Prostate gland (tissue), 2 donors: Measurements from ENCODE around the gene FOXO4.

Source experiments
- POLR2AphosphoS5 ChIP-seq: sonication (generic); formaldehyde crosslinking; IDR thresholded peaks from one replicate; pipeline ENCODE4 v1.6.1; 2017; ENCODE audit warnings: antibody characterized with exemption
- TF ChIP-seq, protein P1 (sequence below), 4 experiments: fragments of 200-600 bp in 2 of 4; fragments of 450-650 bp in 2 of 4; sonication (generic) in 2 of 4; IDR thresholded peaks; 1 replicate in 3 of 4; 2 replicates in 1 of 4; pipeline ENCODE4 v1.5.1; 2016 to 2019; ENCODE audit warnings: antibody characterized with exemption in 4 of 4, mild to moderate bottlenecking in 2 of 4, moderate library complexity in 2 of 4

DNA sequence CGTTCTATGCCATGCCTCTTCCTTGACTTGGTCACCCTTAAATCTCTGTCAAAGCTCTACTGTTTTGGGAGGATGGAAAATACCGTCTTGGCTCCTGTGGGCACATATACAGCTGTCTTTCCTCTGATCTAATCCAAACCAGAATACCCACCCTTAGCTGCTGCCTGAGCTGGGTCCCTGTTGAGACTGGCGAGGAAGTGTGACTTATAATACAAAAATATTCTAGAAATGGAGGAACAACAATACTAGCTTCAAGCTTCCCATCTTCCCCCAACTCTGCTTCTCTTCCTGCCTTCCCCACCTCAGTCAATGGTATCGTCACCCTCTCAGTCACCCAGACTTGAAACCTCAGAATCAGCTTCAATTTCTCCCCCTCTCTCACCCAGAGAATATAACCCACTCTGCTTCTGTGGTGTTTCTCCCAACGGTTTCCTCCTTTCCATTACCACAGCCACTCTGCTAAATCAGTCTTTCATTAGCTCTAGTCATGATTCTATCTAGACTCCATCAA is 16.3 kb downstream of the FOXO4 start:
- TF ChIP-seq, protein P1, sequence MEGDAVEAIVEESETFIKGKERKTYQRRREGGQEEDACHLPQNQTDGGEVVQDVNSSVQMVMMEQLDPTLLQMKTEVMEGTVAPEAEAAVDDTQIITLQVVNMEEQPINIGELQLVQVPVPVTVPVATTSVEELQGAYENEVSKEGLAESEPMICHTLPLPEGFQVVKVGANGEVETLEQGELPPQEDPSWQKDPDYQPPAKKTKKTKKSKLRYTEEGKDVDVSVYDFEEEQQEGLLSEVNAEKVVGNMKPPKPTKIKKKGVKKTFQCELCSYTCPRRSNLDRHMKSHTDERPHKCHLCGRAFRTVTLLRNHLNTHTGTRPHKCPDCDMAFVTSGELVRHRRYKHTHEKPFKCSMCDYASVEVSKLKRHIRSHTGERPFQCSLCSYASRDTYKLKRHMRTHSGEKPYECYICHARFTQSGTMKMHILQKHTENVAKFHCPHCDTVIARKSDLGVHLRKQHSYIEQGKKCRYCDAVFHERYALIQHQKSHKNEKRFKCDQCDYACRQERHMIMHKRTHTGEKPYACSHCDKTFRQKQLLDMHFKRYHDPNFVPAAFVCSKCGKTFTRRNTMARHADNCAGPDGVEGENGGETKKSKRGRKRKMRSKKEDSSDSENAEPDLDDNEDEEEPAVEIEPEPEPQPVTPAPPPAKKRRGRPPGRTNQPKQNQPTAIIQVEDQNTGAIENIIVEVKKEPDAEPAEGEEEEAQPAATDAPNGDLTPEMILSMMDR (IDR thresholded peaks at IDR 0.05): no peak
- TF ChIP-seq POLR2AphosphoS5: no peak
